ENCODE results near the gene LRP8. TPM values are rescaled to one million over a fixed set of nuclear protein-coding genes. Genes with fewer than 3 reads are reported as not detected.

The LRP8 gene
- total and polyA plus RNA-seq, 2 donors (not counting 3 experiments of a cell fraction or from before 2014, with no cell fraction given), result 40.9 to 62.2 TPM

GRCh38 chr1:53198241-53198651, 129.6 kb downstream of the LRP8 start:
- ChIA-PET POLR2A (no interaction called here), CTCF (interaction anchor here (1.2 kb wide), 1 partner anchor 16 kb away, joined by 3 read pairs; no protein-coding TSS in a partner anchor)
- no TSS peak for BruUV-seq (replicated peaks)
- dilution Hi-C loops (cut with MboI; ENCODE audit: extremely low pct_ligation_motif_present, low sequenced_read_pairs), result no loop called here
- FAIRE-seq, result no peak
- Histone ChIP-seq H3K79me2 (ENCODE audit: control insufficient read depth, insufficient read depth, low read length) (peaks cover 7% of the 10 kb centered on the region), H3K36me3 (ENCODE audit: control insufficient read depth in 2 of 2, extremely low read depth in 1 of 2, insufficient read depth in 2 of 2, low read length in 2 of 2) (peaks cover 3 to 4% of the 10 kb centered on the region in 2 experiments), H3K27ac (ENCODE audit: insufficient read depth, low read depth, low read length) (no peak overlapping the region), H3K4me3 (replicated peaks in 1 of 3; ENCODE audit: insufficient read depth in 1 of 3, low read depth in 1 of 3, low read length in 3 of 3) (no peak overlapping the region), H3K9me1 (replicated peaks; ENCODE audit: control insufficient read depth, extremely low read depth, insufficient read depth, low read length) (no peaks in the 10 kb centered on the region), H3K4me2 (ENCODE audit: insufficient read depth, low read length) (no peak overlapping the region), H2AFZ (ENCODE audit: low read depth, low read length) (no peak overlapping the region), H3K27me3 (ENCODE audit: control insufficient read depth in 2 of 2, insufficient read depth in 2 of 2, low read length in 2 of 2) (no peaks in the 10 kb centered on the region), H3K9me3 (replicated peaks; ENCODE audit: control insufficient read depth, insufficient read depth, low read length) (no peaks in the 10 kb centered on the region), H3K9ac (replicated peaks; ENCODE audit: extremely low read depth, insufficient read depth, low read length) (no peak overlapping the region), H4K20me1 (replicated peaks; ENCODE audit: control insufficient read depth, extremely low read depth, insufficient read depth, low read length) (no peaks in the 10 kb centered on the region), H3K4me1 (ENCODE audit: control insufficient read depth, extremely low read depth, insufficient read depth, low read length) (peaks cover 13% of the 10 kb centered on the region)
- intact Hi-C loops (cut with micrococcal nuclease), result loop anchor here (10.0 kb wide), 1 partner anchor 793 kb away; the partner anchor contains the start of genes ORC1 and PRPF38A
- DNase-seq (ENCODE audit: low read depth, low spot score), result no peak
- TF ChIP-seq CTCF (IDR thresholded peaks at IDR 0.05; ENCODE audit: extremely low read depth in 1 of 2, insufficient read depth in 1 of 2, low read depth in 1 of 2, low read length in 2 of 2) (no peak), EZH2 (IDR thresholded peaks at IDR 0.05; ENCODE audit: borderline replicate concordance, low read depth, low read length, severe bottlenecking) (no peak), MAX (IDR thresholded peaks at IDR 0.05; ENCODE audit: insufficient read depth, insufficient read length) (no peak), MYC (IDR thresholded peaks at IDR 0.05; ENCODE audit: low read depth, low read length) (no peak), POLR2A (IDR thresholded peaks at IDR 0.05; ENCODE audit: low read depth, low read length) (no peak), JUN (IDR thresholded peaks at IDR 0.05; ENCODE audit: borderline replicate concordance, insufficient read depth, insufficient read length, low read depth) (no peak), POLR2AphosphoS5 (IDR thresholded peaks at IDR 0.05; ENCODE audit: insufficient read depth, low read depth, low read length) (no peak), FOS (IDR thresholded peaks at IDR 0.05; ENCODE audit: borderline replicate concordance, insufficient read depth, low read length) (no peak), GATA2 (IDR thresholded peaks at IDR 0.05; ENCODE audit: insufficient read depth, insufficient read length, low read depth, low read length) (no peak)
